Measurements from ENCODE around the gene ZDHHC24.

DNA sequence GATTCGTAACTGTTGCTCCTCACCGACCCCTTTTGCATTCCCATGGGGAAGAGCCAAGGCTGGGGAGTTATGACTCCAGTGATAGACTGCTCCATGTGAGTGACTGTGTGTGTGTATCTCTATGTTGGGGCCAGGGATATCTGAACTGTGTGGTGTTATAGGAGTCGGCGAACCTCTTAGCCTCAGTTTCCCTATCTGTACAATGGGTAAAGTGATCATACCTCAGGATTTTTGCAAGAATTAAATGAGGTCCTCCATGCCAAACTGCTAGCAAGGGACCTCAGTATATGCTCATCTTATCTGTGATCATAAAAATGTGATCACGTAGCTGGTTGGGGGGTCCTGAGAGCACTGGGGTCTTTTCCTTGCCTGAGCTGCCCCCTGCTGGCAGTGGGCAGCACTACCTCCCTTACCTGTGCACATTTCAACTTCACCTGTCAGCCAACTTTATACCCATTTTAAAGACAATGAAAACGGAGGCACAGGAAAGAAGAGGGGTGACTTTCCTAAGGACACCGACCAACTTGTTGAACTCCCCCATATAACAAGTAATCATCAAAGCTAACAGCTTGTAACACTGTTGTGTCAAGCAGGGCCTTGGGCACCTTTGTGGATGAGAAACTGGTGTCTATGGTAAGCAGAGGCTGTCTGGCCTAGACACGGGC is 67.0 kb downstream of the ZDHHC24 start:
- TF ChIP-seq POLR2A (IDR thresholded peaks at IDR 0.05; ENCODE audit: borderline replicate concordance, extremely low read depth, insufficient read depth, insufficient read length) (no peak), RAD21 (IDR thresholded peaks at IDR 0.05; ENCODE audit: low read depth) (no peak), SIN3A (IDR thresholded peaks at IDR 0.05; ENCODE audit: low read depth) (no peak), EZH2 (IDR thresholded peaks at IDR 0.05) (no peak), EZH2phosphoT487 (IDR thresholded peaks at IDR 0.05; ENCODE audit: borderline replicate concordance) (no peak), POLR2AphosphoS5 (IDR thresholded peaks at IDR 0.05; ENCODE audit: low read depth, low read length) (no peak), TCF7L2 (IDR thresholded peaks at IDR 0.05; ENCODE audit: borderline replicate concordance, extremely low read depth, insufficient read depth, insufficient read length) (no peak)
- TF ChIP-seq, protein P1, sequence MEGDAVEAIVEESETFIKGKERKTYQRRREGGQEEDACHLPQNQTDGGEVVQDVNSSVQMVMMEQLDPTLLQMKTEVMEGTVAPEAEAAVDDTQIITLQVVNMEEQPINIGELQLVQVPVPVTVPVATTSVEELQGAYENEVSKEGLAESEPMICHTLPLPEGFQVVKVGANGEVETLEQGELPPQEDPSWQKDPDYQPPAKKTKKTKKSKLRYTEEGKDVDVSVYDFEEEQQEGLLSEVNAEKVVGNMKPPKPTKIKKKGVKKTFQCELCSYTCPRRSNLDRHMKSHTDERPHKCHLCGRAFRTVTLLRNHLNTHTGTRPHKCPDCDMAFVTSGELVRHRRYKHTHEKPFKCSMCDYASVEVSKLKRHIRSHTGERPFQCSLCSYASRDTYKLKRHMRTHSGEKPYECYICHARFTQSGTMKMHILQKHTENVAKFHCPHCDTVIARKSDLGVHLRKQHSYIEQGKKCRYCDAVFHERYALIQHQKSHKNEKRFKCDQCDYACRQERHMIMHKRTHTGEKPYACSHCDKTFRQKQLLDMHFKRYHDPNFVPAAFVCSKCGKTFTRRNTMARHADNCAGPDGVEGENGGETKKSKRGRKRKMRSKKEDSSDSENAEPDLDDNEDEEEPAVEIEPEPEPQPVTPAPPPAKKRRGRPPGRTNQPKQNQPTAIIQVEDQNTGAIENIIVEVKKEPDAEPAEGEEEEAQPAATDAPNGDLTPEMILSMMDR (IDR thresholded peaks at IDR 0.05 in 2 of 3, conservative IDR thresholded peaks at IDR 0.05 in 1 of 3; ENCODE audit: borderline replicate concordance in 1 of 3, insufficient read depth in 1 of 3, low read depth in 2 of 3, low read length in 2 of 3): peak in 2 of 3 experiments; percentile 94 to 99; a peak in 4 of 6 replicates
- TF ChIP-seq, protein P2, sequence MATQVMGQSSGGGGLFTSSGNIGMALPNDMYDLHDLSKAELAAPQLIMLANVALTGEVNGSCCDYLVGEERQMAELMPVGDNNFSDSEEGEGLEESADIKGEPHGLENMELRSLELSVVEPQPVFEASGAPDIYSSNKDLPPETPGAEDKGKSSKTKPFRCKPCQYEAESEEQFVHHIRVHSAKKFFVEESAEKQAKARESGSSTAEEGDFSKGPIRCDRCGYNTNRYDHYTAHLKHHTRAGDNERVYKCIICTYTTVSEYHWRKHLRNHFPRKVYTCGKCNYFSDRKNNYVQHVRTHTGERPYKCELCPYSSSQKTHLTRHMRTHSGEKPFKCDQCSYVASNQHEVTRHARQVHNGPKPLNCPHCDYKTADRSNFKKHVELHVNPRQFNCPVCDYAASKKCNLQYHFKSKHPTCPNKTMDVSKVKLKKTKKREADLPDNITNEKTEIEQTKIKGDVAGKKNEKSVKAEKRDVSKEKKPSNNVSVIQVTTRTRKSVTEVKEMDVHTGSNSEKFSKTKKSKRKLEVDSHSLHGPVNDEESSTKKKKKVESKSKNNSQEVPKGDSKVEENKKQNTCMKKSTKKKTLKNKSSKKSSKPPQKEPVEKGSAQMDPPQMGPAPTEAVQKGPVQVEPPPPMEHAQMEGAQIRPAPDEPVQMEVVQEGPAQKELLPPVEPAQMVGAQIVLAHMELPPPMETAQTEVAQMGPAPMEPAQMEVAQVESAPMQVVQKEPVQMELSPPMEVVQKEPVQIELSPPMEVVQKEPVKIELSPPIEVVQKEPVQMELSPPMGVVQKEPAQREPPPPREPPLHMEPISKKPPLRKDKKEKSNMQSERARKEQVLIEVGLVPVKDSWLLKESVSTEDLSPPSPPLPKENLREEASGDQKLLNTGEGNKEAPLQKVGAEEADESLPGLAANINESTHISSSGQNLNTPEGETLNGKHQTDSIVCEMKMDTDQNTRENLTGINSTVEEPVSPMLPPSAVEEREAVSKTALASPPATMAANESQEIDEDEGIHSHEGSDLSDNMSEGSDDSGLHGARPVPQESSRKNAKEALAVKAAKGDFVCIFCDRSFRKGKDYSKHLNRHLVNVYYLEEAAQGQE (IDR thresholded peaks at IDR 0.05; ENCODE audit: low read depth): no peak

All from HCT116 (cell line).